ENCODE results near the gene CNGA1. TPM values are rescaled to one million over a fixed set of nuclear protein-coding genes. Genes with fewer than 3 reads are reported as not detected.
A peak's percentile ranks its signal among the peaks of the same experiment; 100 is the strongest.

Gene CNGA1
- total and polyA plus RNA-seq, 2 donors from 2014 or later: 3.4 to 3.7 TPM

- FAIRE-seq (no peak), DNase-seq (peak in 2 of 5 donors; percentile 13 to 24)
- intact Hi-C loops (cut with DNase I): no loop called here
- Histone ChIP-seq H3K9ac (ENCODE audit: low read length in 3 of 3) (peak overlapping the region in 1 of 3 donors; percentile 93), H3K36me3 (ENCODE audit: control insufficient read depth in 2 of 3, insufficient read depth in 3 of 3, low read length in 3 of 3) (no peaks in the 10 kb centered on the region), H3K9me3 (ENCODE audit: control insufficient read depth in 2 of 3, insufficient read depth in 1 of 3, low read length in 3 of 3) (no peaks in the 10 kb centered on the region), H3K4me3 (ENCODE audit: low read length in 3 of 3) (peak overlapping the region in 1 of 3 donors; percentile 79), H3K27me3 (ENCODE audit: control insufficient read depth, insufficient read depth, low read length) (no peaks in the 10 kb centered on the region), H3K4me1 (ENCODE audit: control insufficient read depth in 2 of 3, insufficient read depth in 2 of 3, low read depth in 1 of 3, low read length in 3 of 3) (peaks cover 0 to 10% (median 6%) of the 10 kb centered on the region in 3 donors), H3K27ac (ENCODE audit: low read depth in 2 of 2, low read length in 2 of 2) (no peak overlapping the region)
- no peak for TF ChIP-seq CTCF (IDR thresholded peaks at IDR 0.05; ENCODE audit: borderline replicate concordance, extremely low read depth, insufficient read depth)
Observed at GRCh38 chr4:47915378-47915777, 101.1 kb downstream of the CNGA1 start.

GRCh38 chr4:47914926-47915237 lies 101.6 kb downstream of the CNGA1 start:
- DNase-seq: no peak
- intact Hi-C loops (cut with DNase I): no loop called here
- peak overlapping the region; percentile 7 to 41 for H3K27ac ChIP-seq (ENCODE audit: low read depth in 2 of 2, low read length in 2 of 2)
- H3K4me3 ChIP-seq (ENCODE audit: low read length in 3 of 3): peak overlapping the region; percentile 79 to 98 (median 96)
- no peaks in the 10 kb centered on the region for H3K27me3 ChIP-seq (ENCODE audit: control insufficient read depth, insufficient read depth, low read length)
- H3K9me3 ChIP-seq (ENCODE audit: control insufficient read depth in 2 of 3, insufficient read depth in 1 of 3, low read length in 3 of 3): no peaks in the 10 kb centered on the region
- H3K4me1 ChIP-seq (ENCODE audit: control insufficient read depth in 2 of 3, insufficient read depth in 2 of 3, low read depth in 1 of 3, low read length in 3 of 3): peaks cover 0 to 10% (median 6%) of the 10 kb centered on the region in 3 donors
- no peaks in the 10 kb centered on the region for H3K36me3 ChIP-seq (ENCODE audit: control insufficient read depth in 2 of 3, insufficient read depth in 3 of 3, low read length in 3 of 3)
- peak overlapping the region in 2 of 3 donors; percentile 29 to 93 for H3K9ac ChIP-seq (ENCODE audit: low read length in 3 of 3)
- FAIRE-seq: no peak
- no peak for TF ChIP-seq CTCF (IDR thresholded peaks at IDR 0.05; ENCODE audit: borderline replicate concordance, extremely low read depth, insufficient read depth)

GRCh38 chr4:47914220-47914925 lies 102.1 kb downstream of the CNGA1 start, which contains the start of gene NFXL1:
NFXL1 (minus strand) TSS chr4:47914583; CDS start chr4:47914203, 380 bp downstream.
- peaks cover 0 to 10% (median 6%) of the 10 kb centered on the region in 3 donors for H3K4me1 ChIP-seq (ENCODE audit: control insufficient read depth in 2 of 3, insufficient read depth in 2 of 3, low read depth in 1 of 3, low read length in 3 of 3)
- intact Hi-C loops (cut with DNase I): no loop called here
- TF ChIP-seq CTCF (IDR thresholded peaks at IDR 0.05; ENCODE audit: borderline replicate concordance, extremely low read depth, insufficient read depth): no peak
- no peaks in the 10 kb centered on the region for H3K27me3 ChIP-seq (ENCODE audit: control insufficient read depth, insufficient read depth, low read length)
- FAIRE-seq: no peak
- peak; percentile 98 to 99 (median 99) for DNase-seq
- H3K27ac ChIP-seq (ENCODE audit: low read depth in 2 of 2, low read length in 2 of 2): peak within 1 kb of the TSS; percentile 68 to 72
- peak within 1 kb of the TSS; percentile 79 to 94 (median 91) for H3K9ac ChIP-seq (ENCODE audit: low read length in 3 of 3)
- no peaks in the 10 kb centered on the region for H3K9me3 ChIP-seq (ENCODE audit: control insufficient read depth in 2 of 3, insufficient read depth in 1 of 3, low read length in 3 of 3)
- H3K4me3 ChIP-seq (ENCODE audit: low read length in 3 of 3): peak within 1 kb of the TSS; percentile 94 to 98 (median 96)
- no peaks in the 10 kb centered on the region for H3K36me3 ChIP-seq (ENCODE audit: control insufficient read depth in 2 of 3, insufficient read depth in 3 of 3, low read length in 3 of 3)

Measured in kidney (tissue), 14 donors.